ENCODE data around the gene ARNT2.

ARNT2 gene

GRCh38 chr15:80577552-80578205, 173.5 kb downstream of the ARNT2 start:
- Histone ChIP-seq H3K79me1 (ENCODE audit: low read length) (no peaks in the 10 kb centered on the region), H2AK5ac (ENCODE audit: low read length) (no peak overlapping the region), H4K5ac (ENCODE audit: low read length) (no peak overlapping the region), H3K27ac (ENCODE audit: low read depth, low read length) (no peak overlapping the region), H3K18ac (ENCODE audit: low read length) (no peak overlapping the region), H3K4me2 (ENCODE audit: low read length) (no peak overlapping the region), H2BK5ac (ENCODE audit: low read length) (no peak overlapping the region), H3K36me3 (ENCODE audit: control insufficient read depth, insufficient read depth, low read length) (no peaks in the 10 kb centered on the region), H3K79me2 (ENCODE audit: control insufficient read depth, insufficient read depth, low read length) (no peaks in the 10 kb centered on the region), H2BK15ac (replicated peaks; ENCODE audit: low read depth) (no peak overlapping the region), H3K4ac (ENCODE audit: low read depth, low read length) (no peak overlapping the region), H3K4me3 (ENCODE audit: low read length) (no peak overlapping the region), H2BK120ac (ENCODE audit: low read depth, low read length) (no peak overlapping the region), H3K4me1 (ENCODE audit: control insufficient read depth, low read depth, low read length) (no peaks in the 10 kb centered on the region), H4K8ac (ENCODE audit: low read depth, low read length) (no peak overlapping the region), H3K23ac (ENCODE audit: low read length) (no peak overlapping the region), H3K27me3 (ENCODE audit: insufficient read depth, low read length, poor library complexity) (no peaks in the 10 kb centered on the region), H3K9ac (ENCODE audit: low read length) (no peak overlapping the region), H3K56ac (ENCODE audit: low read length) (no peak overlapping the region)
- no CpG with 5 or more reads among the region's 8 CpGs for WGBS (ENCODE audit: extremely low coverage, insufficient coverage, low lambda C conversion rate)
- DNase-seq, result no peak

GRCh38 chr15:80578206-80578595, 174.0 kb downstream of the ARNT2 start:
- Histone ChIP-seq H4K5ac (ENCODE audit: low read length) (no peak overlapping the region), H2BK120ac (ENCODE audit: low read depth, low read length) (no peak overlapping the region), H3K4me3 (ENCODE audit: low read length) (no peak overlapping the region), H3K79me1 (ENCODE audit: low read length) (no peaks in the 10 kb centered on the region), H3K36me3 (ENCODE audit: control insufficient read depth, insufficient read depth, low read length) (no peaks in the 10 kb centered on the region), H3K56ac (ENCODE audit: low read length) (no peak overlapping the region), H3K18ac (ENCODE audit: low read length) (no peak overlapping the region), H2BK15ac (replicated peaks; ENCODE audit: low read depth) (no peak overlapping the region), H4K8ac (ENCODE audit: low read depth, low read length) (no peak overlapping the region), H3K9ac (ENCODE audit: low read length) (no peak overlapping the region), H2AK5ac (ENCODE audit: low read length) (no peak overlapping the region), H3K27ac (ENCODE audit: low read depth, low read length) (no peak overlapping the region), H3K27me3 (ENCODE audit: insufficient read depth, low read length, poor library complexity) (no peaks in the 10 kb centered on the region), H3K23ac (ENCODE audit: low read length) (no peak overlapping the region), H3K4ac (ENCODE audit: low read depth, low read length) (no peak overlapping the region), H3K4me2 (ENCODE audit: low read length) (no peak overlapping the region), H2BK5ac (ENCODE audit: low read length) (no peak overlapping the region), H3K4me1 (ENCODE audit: control insufficient read depth, low read depth, low read length) (no peaks in the 10 kb centered on the region), H3K79me2 (ENCODE audit: control insufficient read depth, insufficient read depth, low read length) (no peaks in the 10 kb centered on the region)
- WGBS (ENCODE audit: extremely low coverage, insufficient coverage, low lambda C conversion rate), result no CpG with 5 or more reads among the region's 5 CpGs
- DNase-seq, result no peak

- Histone ChIP-seq H3K36me3 (ENCODE audit: control insufficient read depth, insufficient read depth, low read length) (no peaks in the 10 kb centered on the region), H3K4ac (ENCODE audit: low read depth, low read length) (no peak overlapping the region), H3K4me1 (ENCODE audit: control insufficient read depth, low read depth, low read length) (no peaks in the 10 kb centered on the region), H3K4me2 (ENCODE audit: low read length) (no peak overlapping the region), H3K18ac (ENCODE audit: low read length) (no peak overlapping the region), H3K27me3 (ENCODE audit: insufficient read depth, low read length, poor library complexity) (no peaks in the 10 kb centered on the region), H3K4me3 (ENCODE audit: low read length) (no peak overlapping the region), H2BK120ac (ENCODE audit: low read depth, low read length) (no peak overlapping the region), H2BK5ac (ENCODE audit: low read length) (no peak overlapping the region), H4K5ac (ENCODE audit: low read length) (no peak overlapping the region), H2BK15ac (replicated peaks; ENCODE audit: low read depth) (no peak overlapping the region), H3K27ac (ENCODE audit: low read depth, low read length) (no peak overlapping the region), H3K79me1 (ENCODE audit: low read length) (no peaks in the 10 kb centered on the region), H2AK5ac (ENCODE audit: low read length) (no peak overlapping the region), H3K23ac (ENCODE audit: low read length) (no peak overlapping the region), H4K8ac (ENCODE audit: low read depth, low read length) (no peak overlapping the region), H3K56ac (ENCODE audit: low read length) (no peak overlapping the region), H3K79me2 (ENCODE audit: control insufficient read depth, insufficient read depth, low read length) (no peaks in the 10 kb centered on the region), H3K9ac (ENCODE audit: low read length) (no peak overlapping the region)
- DNase-seq, result no peak
- WGBS (ENCODE audit: extremely low coverage, insufficient coverage, low lambda C conversion rate), result no CpG with 5 or more reads among the region's 7 CpGs
Measured at GRCh38 chr15:80578871-80579270, 174.7 kb downstream of the ARNT2 start.

- Histone ChIP-seq H2BK5ac (ENCODE audit: low read length) (no peak overlapping the region), H3K4me2 (ENCODE audit: low read length) (no peak overlapping the region), H3K79me1 (ENCODE audit: low read length) (no peaks in the 10 kb centered on the region), H3K4me1 (ENCODE audit: control insufficient read depth, low read depth, low read length) (no peaks in the 10 kb centered on the region), H4K5ac (ENCODE audit: low read length) (no peak overlapping the region), H2AK5ac (ENCODE audit: low read length) (no peak overlapping the region), H2BK15ac (replicated peaks; ENCODE audit: low read depth) (no peak overlapping the region), H3K56ac (ENCODE audit: low read length) (peak overlapping the region; percentile 22), H2BK120ac (ENCODE audit: low read depth, low read length) (no peak overlapping the region), H3K18ac (ENCODE audit: low read length) (no peak overlapping the region), H3K79me2 (ENCODE audit: control insufficient read depth, insufficient read depth, low read length) (no peaks in the 10 kb centered on the region), H3K23ac (ENCODE audit: low read length) (no peak overlapping the region), H3K27ac (ENCODE audit: low read depth, low read length) (no peak overlapping the region), H4K8ac (ENCODE audit: low read depth, low read length) (no peak overlapping the region), H3K4me3 (ENCODE audit: low read length) (no peak overlapping the region), H3K36me3 (ENCODE audit: control insufficient read depth, insufficient read depth, low read length) (no peaks in the 10 kb centered on the region), H3K4ac (ENCODE audit: low read depth, low read length) (no peak overlapping the region), H3K9ac (ENCODE audit: low read length) (no peak overlapping the region), H3K27me3 (ENCODE audit: insufficient read depth, low read length, poor library complexity) (no peaks in the 10 kb centered on the region)
- no peak for DNase-seq
- no CpG with 5 or more reads among the region's 6 CpGs for WGBS (ENCODE audit: extremely low coverage, insufficient coverage, low lambda C conversion rate)
Measured at GRCh38 chr15:80579611-80580010, 175.4 kb downstream of the ARNT2 start.

- no CpG with 5 or more reads among the region's 9 CpGs for WGBS (ENCODE audit: extremely low coverage, insufficient coverage, low lambda C conversion rate)
Measured at GRCh38 chr15:80580106-80580505, 175.9 kb downstream of the ARNT2 start.

More at GRCh38 chr15:80580106-80580505, 175.9 kb downstream of the ARNT2 start:
- no peak overlapping the region for H4K5ac ChIP-seq (ENCODE audit: low read length)
- peak; percentile 55 for DNase-seq
- no peak overlapping the region for H2BK120ac ChIP-seq (ENCODE audit: low read depth, low read length)
- no peak overlapping the region for H3K4ac ChIP-seq (ENCODE audit: low read depth, low read length)
- H3K27ac ChIP-seq (ENCODE audit: low read depth, low read length), result no peak overlapping the region
- H3K79me2 ChIP-seq (ENCODE audit: control insufficient read depth, insufficient read depth, low read length), result no peaks in the 10 kb centered on the region
- H3K9ac ChIP-seq (ENCODE audit: low read length), result no peak overlapping the region
- H3K4me2 ChIP-seq (ENCODE audit: low read length), result no peak overlapping the region
- H3K23ac ChIP-seq (ENCODE audit: low read length), result no peak overlapping the region
- no peaks in the 10 kb centered on the region for H3K36me3 ChIP-seq (ENCODE audit: control insufficient read depth, insufficient read depth, low read length)
- no peak overlapping the region for H2BK15ac ChIP-seq (replicated peaks; ENCODE audit: low read depth)
- no peak overlapping the region for H4K8ac ChIP-seq (ENCODE audit: low read depth, low read length)
- H3K4me3 ChIP-seq (ENCODE audit: low read length), result no peak overlapping the region
- H3K27me3 ChIP-seq (ENCODE audit: insufficient read depth, low read length, poor library complexity), result no peaks in the 10 kb centered on the region
- no peaks in the 10 kb centered on the region for H3K79me1 ChIP-seq (ENCODE audit: low read length)
- H2AK5ac ChIP-seq (ENCODE audit: low read length), result no peak overlapping the region
- no peak overlapping the region for H3K18ac ChIP-seq (ENCODE audit: low read length)
- no peak overlapping the region for H3K56ac ChIP-seq (ENCODE audit: low read length)
- no peak overlapping the region for H2BK5ac ChIP-seq (ENCODE audit: low read length)
- H3K4me1 ChIP-seq (ENCODE audit: control insufficient read depth, low read depth, low read length), result no peaks in the 10 kb centered on the region
